GM12865 (cell line): ENCODE data around the gene LCE1A.

ENCODE experiments used
- DNase-seq: peaks from one replicate; pipeline ENCODE4 v3.0.0; 2010; ENCODE audit warnings: low read depth
- H3K4me3 ChIP-seq: 2 replicates; pipeline ENCODE4 v1.5.1; 2011; ENCODE audit warnings: mild to moderate bottlenecking, low read depth, low read length, control low read depth
- TF ChIP-seq, protein P1 (sequence below): IDR thresholded peaks from 2 replicates; pipeline ENCODE4 v1.5.1; 2011; ENCODE audit warnings: low read length, control low read depth, low read depth, inconsistent platforms; ENCODE audit not compliant: insufficient read depth; ENCODE audit errors: missing control alignments

The LCE1A gene

GRCh38 chr1:152836870-152837269, 9.6 kb downstream of the LCE1A start:
- TF ChIP-seq, protein P1, sequence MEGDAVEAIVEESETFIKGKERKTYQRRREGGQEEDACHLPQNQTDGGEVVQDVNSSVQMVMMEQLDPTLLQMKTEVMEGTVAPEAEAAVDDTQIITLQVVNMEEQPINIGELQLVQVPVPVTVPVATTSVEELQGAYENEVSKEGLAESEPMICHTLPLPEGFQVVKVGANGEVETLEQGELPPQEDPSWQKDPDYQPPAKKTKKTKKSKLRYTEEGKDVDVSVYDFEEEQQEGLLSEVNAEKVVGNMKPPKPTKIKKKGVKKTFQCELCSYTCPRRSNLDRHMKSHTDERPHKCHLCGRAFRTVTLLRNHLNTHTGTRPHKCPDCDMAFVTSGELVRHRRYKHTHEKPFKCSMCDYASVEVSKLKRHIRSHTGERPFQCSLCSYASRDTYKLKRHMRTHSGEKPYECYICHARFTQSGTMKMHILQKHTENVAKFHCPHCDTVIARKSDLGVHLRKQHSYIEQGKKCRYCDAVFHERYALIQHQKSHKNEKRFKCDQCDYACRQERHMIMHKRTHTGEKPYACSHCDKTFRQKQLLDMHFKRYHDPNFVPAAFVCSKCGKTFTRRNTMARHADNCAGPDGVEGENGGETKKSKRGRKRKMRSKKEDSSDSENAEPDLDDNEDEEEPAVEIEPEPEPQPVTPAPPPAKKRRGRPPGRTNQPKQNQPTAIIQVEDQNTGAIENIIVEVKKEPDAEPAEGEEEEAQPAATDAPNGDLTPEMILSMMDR = no peak
- H3K4me3 ChIP-seq = no peak overlapping the region

DNA sequence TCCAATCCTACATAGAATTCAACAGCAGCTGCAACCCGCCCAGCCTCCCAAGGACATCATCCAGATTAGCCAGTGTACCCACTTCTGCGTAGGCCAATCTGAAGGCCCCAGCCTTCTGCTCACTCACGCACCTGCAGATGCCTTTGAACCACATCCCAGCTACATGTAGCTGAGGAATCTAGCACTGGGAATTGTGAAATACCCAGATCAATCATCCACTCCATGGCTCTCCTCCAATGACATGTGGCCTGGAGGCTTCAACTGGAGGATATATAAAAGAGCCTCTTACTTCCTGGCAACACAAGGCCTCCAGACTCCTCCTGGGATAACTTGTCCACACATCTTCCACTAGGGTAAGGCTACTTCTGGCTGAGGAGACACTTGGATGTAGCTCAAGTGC, 15.3 kb downstream of the LCE1A start, which contains the start of gene LCE6A:
Gene LCE6A (plus strand): TSS at position 301 of the 400 bp plus-strand sequence. CDS start 665 bp downstream, outside the sequence.
- TF ChIP-seq, protein P1 = no peak
- no peak within 1 kb of the TSS for H3K4me3 ChIP-seq
- DNase-seq = no peak

More at GRCh38 chr1:152836870-152837269, 9.6 kb downstream of the LCE1A start:
- no peak for DNase-seq

- H3K4me3 ChIP-seq = no peak overlapping the region
- no peak for DNase-seq
- TF ChIP-seq, protein P1 = no peak
These were observed 28.4 kb downstream of the LCE1A start for GRCh38 chr1:152855661-152856060.

DNA sequence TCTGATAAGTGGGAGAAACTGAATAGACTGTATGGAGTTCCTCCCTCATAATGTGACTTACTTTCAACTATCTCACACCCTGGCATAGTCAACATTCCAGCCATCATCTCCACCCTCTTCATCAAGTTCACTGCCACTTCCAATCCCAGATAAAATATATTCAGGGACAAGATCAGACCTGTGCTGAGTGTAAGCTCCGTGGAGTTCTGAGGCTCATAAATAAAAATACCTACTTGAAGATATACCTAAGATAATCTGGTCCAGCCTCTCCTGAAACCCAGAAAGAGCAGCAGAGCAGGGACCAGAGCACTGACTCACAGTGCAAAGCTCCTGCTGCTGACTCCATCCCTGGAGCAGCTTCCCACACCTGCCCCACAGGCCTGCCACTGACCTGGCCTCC, 30.8 kb downstream of the LCE1A start:
- TF ChIP-seq, protein P1 = no peak
- no peak overlapping the region for H3K4me3 ChIP-seq
- DNase-seq = no peak

GRCh38 chr1:152859696-152860095, 32.4 kb downstream of the LCE1A start, which contains the start of gene LCE7A:
Gene LCE7A, plus strand, starts transcription at chr1:152859996. Its CDS starts 702 bp downstream, at chr1:152860698.
- no peak for DNase-seq
- no peak within 1 kb of the TSS for H3K4me3 ChIP-seq
- TF ChIP-seq, protein P1 = no peak

- H3K4me3 ChIP-seq = no peak overlapping the region
- DNase-seq = no peak
- TF ChIP-seq, protein P1 = no peak
These were observed 32.9 kb downstream of the LCE1A start for GRCh38 chr1:152860129-152860528.

GRCh38 chr1:152861374-152861773, 34.1 kb downstream of the LCE1A start:
- TF ChIP-seq, protein P1 = no peak
- DNase-seq = no peak
- H3K4me3 ChIP-seq = no peak overlapping the region
